GM12873 (cell line): ENCODE measurements around the gene POP5.

ENCODE experiments used
- TF ChIP-seq, protein P1 (sequence below): IDR thresholded peaks from 2 replicates; pipeline ENCODE4 v1.5.1; 2012; ENCODE audit warnings: low read depth, mild to moderate bottlenecking, moderate library complexity, low read length, control low read depth; ENCODE audit not compliant: insufficient read depth; ENCODE audit errors: missing control alignments

The POP5 gene

DNA sequence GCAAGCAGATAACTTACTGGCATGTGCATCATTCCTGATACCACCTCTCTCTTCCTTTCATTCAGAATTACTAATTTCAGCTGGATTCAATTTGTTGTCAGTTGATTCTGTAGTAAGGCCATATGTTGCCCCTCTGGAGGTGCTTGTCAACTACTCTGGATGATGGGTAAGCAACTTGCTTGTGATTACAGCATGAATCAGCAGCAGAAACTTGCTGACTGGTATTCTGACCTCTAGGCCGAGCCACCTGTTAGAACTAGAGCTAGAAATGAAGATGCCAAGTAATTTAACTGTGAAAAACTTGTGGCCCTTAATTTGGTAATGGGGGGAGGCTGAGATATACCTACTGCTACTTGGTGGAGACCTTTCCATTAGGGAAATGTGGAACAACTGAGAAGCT, 41.9 kb downstream of the POP5 start:
- TF ChIP-seq, protein P1, sequence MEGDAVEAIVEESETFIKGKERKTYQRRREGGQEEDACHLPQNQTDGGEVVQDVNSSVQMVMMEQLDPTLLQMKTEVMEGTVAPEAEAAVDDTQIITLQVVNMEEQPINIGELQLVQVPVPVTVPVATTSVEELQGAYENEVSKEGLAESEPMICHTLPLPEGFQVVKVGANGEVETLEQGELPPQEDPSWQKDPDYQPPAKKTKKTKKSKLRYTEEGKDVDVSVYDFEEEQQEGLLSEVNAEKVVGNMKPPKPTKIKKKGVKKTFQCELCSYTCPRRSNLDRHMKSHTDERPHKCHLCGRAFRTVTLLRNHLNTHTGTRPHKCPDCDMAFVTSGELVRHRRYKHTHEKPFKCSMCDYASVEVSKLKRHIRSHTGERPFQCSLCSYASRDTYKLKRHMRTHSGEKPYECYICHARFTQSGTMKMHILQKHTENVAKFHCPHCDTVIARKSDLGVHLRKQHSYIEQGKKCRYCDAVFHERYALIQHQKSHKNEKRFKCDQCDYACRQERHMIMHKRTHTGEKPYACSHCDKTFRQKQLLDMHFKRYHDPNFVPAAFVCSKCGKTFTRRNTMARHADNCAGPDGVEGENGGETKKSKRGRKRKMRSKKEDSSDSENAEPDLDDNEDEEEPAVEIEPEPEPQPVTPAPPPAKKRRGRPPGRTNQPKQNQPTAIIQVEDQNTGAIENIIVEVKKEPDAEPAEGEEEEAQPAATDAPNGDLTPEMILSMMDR: no peak

DNA sequence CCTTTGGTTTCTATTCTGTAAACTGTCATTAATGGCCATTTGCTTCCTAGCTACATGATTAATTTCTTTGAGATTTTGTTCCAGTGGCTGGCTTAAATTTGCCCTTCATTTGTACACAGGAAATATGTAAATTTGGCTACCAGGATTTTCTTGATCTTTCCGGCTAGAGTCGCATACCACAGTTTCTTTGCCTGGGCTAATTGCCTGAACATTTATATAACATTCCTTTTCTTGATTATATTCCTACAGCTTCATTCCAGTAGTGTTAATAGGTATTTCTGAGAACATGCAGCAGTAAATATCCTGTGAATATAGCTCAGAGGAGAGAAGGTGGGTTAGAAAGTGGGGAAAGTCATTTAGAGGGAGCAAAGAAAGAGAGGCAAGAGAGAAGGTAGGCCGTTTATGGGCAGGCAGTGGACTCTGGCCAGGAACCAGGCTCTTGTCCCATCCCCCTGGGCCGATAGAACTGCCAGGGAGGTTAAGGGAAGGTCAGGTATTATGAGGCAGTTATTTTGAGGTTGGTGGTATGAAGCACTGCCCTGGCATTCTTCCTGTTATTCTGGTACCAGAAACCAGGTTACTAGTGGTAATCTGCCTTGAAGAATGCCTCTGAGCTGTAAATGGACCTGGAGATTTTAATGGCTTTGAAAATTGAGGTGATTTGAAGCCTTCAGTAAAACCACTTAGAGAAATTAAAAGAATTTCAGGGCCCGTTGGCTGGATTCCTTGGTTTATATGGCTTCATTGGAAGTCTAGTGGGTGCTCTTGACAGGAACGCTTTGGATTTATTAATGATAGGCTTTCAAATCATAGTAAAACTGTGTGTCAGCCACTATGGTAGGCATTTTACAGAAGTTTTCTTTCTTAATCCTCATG, 42.7 kb downstream of the POP5 start:
- TF ChIP-seq, protein P1: no peak

DNA sequence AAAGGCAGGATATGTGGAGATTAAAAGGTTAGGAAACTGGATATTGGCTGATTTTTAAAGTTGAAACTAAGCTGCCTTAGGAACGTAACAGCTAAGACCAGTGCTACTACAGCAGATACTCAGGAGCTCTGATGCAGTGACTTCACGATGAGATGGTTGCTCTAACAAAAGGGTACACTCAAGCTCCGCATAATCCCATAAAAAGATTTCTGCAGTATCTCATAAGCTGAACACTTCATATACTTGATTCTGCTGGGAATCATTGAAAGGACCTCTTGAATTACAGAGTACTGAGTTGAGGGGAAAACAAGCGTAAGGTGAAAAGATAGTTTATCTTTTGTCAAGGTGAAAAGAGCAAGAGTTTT, 43.4 kb downstream of the POP5 start:
- TF ChIP-seq, protein P1: no peak

DNA sequence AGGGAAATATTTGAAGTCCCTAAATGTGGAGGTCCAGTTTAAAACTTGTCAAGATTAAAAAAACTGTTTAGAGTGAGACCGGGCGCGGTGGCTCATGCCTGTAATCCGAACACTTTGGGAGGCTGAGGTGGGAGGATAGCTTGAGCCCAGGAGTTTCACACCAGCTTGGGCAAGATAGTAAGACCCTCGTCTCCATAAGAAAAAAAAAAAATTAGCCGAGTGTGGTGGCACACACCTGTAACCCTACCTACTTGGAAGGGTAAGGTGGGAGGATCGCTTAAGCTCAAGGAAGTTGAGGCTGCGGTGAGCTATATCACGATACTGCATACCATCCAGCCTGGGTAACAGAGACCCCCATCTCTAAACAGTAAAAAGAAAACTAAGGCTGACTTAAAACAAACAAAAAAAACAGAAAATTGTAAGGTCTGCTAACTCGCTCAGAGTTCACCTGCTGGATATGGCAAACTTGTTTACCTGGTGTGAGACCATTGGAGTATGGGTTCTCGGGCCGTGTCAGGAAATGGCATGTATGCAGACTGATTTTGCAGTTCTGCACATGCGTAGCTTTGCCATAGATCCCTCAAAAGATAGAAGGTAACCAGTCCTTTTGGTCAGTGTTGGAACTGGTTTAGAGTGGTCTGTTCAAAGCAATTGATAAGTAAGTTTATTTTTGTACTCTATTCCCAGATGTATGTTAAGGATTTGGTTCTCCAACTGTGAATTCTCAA, 45.0 kb downstream of the POP5 start:
- TF ChIP-seq, protein P1: no peak

DNA sequence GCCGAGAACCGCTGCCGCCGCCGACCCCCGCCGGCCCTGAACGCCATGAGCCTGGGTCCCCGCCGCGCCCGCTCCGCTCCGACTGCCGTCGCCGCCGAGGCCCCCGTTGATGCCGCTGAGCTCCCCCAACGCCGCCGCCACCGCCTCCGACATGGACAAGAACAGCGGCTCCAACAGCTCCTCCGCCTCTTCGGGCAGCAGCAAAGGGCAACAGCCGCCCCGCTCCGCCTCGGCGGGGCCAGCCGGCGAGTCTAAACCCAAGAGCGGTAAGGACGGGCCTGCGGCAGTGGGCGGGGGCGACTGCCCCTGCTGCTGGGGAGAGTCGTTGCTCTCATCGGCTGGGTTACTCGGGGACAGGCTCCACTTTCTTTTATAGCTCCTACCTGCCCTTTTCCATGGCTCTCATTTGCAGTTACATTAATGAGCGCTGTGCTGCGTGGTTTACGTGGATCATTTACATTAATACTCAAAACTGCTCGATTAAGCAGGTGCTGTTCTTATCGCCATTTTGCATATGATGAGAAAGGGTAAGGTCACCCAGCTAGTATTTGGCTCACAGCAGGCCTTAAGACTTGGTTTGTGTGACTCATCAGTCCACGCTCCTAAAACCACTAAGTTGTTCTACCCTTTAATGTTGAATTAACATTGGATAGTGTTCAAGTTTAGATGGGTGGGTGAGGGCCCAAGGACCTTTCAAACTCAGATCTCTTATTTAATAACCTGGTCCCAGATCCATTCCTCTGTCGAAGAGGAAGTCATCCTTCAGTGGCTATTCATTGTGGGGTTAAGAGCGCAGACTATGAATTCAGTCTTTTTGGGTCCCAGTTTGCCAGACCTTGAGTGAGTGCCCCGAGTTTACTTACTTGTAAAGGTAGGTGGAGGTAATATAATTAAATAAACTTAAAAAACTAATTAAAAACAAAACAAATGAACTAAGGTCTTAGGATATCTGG, 46.2 kb downstream of the POP5 start:
- TF ChIP-seq, protein P1: peak; percentile 19

DNA sequence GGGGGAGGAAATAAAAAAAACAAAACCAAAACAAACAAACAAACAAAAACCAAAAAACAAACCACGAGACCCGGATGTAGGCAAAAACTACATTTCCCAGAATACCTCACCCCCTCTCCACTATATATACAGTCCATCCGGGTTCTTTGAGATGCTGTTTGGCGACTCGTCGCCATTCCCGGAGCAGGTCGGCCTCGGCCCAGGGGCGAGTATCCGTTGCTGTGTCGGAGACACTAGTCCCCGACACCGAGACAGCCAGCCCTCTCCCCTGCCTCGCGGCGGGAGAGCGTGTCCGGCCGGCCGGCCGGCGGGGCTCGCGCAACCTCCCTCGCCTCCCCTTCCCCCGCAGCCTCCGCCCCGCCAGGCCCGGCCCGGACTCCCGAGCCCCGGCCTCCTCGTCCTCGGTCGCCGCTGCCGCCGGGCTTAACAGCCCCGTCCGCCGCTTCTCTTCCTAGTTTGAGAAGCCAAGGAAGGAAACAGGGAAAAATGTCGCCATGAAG, 46.9 kb downstream of the POP5 start, which contains the start of gene RNF10:
Gene RNF10, plus strand, starts transcription at position 154 of the 500 bp plus-strand sequence. CDS start 456 bp downstream, outside the sequence.
- TF ChIP-seq, protein P1: no peak
